Upper lobe of right lung (tissue), 1 donor: ENCODE measurements around the gene GOLGA3. TPM values are rescaled to one million over a fixed set of nuclear protein-coding genes. Genes with fewer than 3 reads are reported as not detected.

ENCODE experiments used
- ATAC-seq: fragments of 200-7000 bp; cut with Tn5 transposase; one replicate; pipeline ENCODE4 v1.9.1; 2020; ENCODE audit warnings: mild to moderate bottlenecking, moderate library complexity
- DNase-seq: peaks from one replicate; pipeline ENCODE4 v3.0.0-alpha.2; 2020
- H3K27ac ChIP-seq: fragments of 200-600 bp; one replicate; pipeline ENCODE4 v1.8.0; 2022
- H3K27me3 ChIP-seq: fragments of 200-600 bp; one replicate; pipeline ENCODE4 v1.8.0; 2022; ENCODE audit warnings: mild to moderate bottlenecking
- H3K36me3 ChIP-seq: fragments of 200-600 bp; one replicate; pipeline ENCODE4 v1.8.0; 2022
- H3K4me1 ChIP-seq: fragments of 200-600 bp; one replicate; pipeline ENCODE4 v1.8.0; 2022
- H3K4me3 ChIP-seq: fragments of 200-600 bp; one replicate; pipeline ENCODE4 v1.8.0; 2022; ENCODE audit warnings: mild to moderate bottlenecking
- H3K9me3 ChIP-seq: fragments of 200-600 bp; one replicate; pipeline ENCODE4 v1.8.0; 2022
- intact Hi-C: fragments of 100-400 bp; cut with DNase I; formaldehyde crosslinking; loops from one replicate; pipeline ENCODE4 v1.11.0; 2022
- total RNA-seq: library from RNA; stranded (reverse); fragmentation: NEBNext Ultra II Directional; extraction: Animal tissue kit (Norgen Biotek cat#: 25700); gene quantifications from one replicate; pipeline ENCODE4 v1.2.1, GENCODE V29; 2021
- TF ChIP-seq, protein P1 (sequence below): fragments of 200-600 bp; IDR thresholded peaks from one replicate; pipeline ENCODE4 v1.8.0; 2022; ENCODE audit warnings: antibody characterized with exemption
- donor health status: DM: no; HTN: yes; CAD: no; lungs with severe emphysema.

Gene GOLGA3
- total RNA-seq, 1 donor from 2014 or later, result 65.3 TPM

DNA sequence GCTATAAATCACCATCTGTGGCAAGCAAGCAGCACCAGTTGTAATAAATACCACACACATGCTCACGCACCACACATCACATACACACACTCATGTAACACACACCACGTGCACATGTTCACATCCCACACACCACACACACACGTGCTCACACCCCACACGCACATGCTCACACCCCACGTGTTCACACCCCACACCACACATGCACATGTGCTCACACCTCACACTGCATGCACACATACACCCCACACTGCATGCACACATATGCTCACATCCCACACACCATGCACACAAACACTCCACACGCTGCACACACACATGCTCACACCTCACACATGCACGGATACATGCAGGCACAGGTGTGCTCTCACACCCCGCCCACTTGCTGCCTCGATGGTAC lies 44.1 kb downstream of the GOLGA3 start:
- no peaks in the 10 kb centered on the region for H3K27me3 ChIP-seq
- no peaks in the 10 kb centered on the region for H3K4me1 ChIP-seq
- intact Hi-C loops, result no loop called here
- H3K36me3 ChIP-seq, result peaks cover 88% of the 10 kb centered on the region
- H3K9me3 ChIP-seq, result no peaks in the 10 kb centered on the region
- H3K27ac ChIP-seq, result no peak overlapping the region
- ATAC-seq (peak; percentile 5), DNase-seq (no peak)
- TF ChIP-seq, protein P1, sequence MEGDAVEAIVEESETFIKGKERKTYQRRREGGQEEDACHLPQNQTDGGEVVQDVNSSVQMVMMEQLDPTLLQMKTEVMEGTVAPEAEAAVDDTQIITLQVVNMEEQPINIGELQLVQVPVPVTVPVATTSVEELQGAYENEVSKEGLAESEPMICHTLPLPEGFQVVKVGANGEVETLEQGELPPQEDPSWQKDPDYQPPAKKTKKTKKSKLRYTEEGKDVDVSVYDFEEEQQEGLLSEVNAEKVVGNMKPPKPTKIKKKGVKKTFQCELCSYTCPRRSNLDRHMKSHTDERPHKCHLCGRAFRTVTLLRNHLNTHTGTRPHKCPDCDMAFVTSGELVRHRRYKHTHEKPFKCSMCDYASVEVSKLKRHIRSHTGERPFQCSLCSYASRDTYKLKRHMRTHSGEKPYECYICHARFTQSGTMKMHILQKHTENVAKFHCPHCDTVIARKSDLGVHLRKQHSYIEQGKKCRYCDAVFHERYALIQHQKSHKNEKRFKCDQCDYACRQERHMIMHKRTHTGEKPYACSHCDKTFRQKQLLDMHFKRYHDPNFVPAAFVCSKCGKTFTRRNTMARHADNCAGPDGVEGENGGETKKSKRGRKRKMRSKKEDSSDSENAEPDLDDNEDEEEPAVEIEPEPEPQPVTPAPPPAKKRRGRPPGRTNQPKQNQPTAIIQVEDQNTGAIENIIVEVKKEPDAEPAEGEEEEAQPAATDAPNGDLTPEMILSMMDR, result no peak
- H3K4me3 ChIP-seq, result no peak overlapping the region

DNA sequence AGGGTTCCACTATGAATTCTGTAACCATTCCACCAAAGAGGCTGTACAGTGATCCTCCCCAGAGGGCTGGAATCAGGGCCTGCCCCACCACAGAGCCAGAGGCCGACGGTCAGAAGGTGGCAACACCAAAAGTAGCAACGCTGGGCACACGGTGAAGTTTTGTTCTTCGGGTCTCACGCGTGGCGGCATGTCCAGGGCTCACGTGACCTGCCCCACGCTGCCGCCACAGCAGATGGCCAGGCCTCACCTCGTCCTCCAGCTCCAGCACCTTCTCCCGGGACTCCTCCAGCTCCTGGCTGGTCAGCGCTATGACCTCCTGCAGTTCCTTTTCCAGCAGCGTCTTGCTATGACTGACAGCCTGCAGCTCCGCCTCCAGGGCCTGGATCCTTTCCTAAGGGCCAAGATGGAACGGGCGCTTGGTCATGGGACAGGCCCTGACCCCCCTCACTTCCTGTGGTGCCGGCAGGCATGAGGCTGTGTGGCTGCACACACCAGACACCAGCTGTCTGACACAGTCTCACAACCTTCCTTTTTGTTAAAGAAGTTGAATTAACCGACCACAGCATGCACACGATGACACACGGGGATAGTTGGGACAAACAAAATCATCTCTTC lies 44.6 kb downstream of the GOLGA3 start:
- Histone ChIP-seq H3K27ac (no peak overlapping the region), H3K36me3 (peaks cover 83% of the 10 kb centered on the region), H3K4me3 (no peak overlapping the region), H3K4me1 (no peaks in the 10 kb centered on the region), H3K9me3 (no peaks in the 10 kb centered on the region), H3K27me3 (no peaks in the 10 kb centered on the region)
- TF ChIP-seq, protein P1, result no peak
- intact Hi-C loops, result no loop called here
- peak; percentile 47 for ATAC-seq
- DNase-seq, result no peak

DNA sequence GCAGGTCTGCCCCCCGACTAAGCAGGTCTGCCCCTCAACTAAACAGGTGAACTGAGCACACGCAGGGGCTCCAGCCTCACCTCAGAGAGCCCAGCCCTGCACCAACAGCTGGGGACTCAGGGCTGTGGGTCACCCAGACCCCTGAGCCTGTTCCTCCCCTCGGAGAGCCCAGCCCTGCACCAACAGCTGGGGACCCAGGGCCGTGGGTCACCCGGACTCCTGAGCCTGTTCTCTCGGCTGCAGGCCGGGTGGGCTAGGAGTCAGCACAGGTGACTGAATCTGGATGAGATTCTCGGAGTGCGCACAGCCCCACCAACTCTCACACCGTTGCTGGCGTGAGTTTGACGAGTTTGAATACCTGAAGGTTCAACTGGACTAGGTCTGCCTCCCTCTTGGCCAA lies 46.7 kb downstream of the GOLGA3 start:
- H3K27ac ChIP-seq, result no peak overlapping the region
- intact Hi-C loops, result no loop called here
- H3K36me3 ChIP-seq, result peaks cover 89% of the 10 kb centered on the region
- TF ChIP-seq, protein P1, result no peak
- no peak for ATAC-seq
- H3K4me3 ChIP-seq, result no peak overlapping the region
- H3K27me3 ChIP-seq, result no peaks in the 10 kb centered on the region
- DNase-seq, result no peak
- H3K9me3 ChIP-seq, result no peaks in the 10 kb centered on the region
- H3K4me1 ChIP-seq, result no peaks in the 10 kb centered on the region

DNA sequence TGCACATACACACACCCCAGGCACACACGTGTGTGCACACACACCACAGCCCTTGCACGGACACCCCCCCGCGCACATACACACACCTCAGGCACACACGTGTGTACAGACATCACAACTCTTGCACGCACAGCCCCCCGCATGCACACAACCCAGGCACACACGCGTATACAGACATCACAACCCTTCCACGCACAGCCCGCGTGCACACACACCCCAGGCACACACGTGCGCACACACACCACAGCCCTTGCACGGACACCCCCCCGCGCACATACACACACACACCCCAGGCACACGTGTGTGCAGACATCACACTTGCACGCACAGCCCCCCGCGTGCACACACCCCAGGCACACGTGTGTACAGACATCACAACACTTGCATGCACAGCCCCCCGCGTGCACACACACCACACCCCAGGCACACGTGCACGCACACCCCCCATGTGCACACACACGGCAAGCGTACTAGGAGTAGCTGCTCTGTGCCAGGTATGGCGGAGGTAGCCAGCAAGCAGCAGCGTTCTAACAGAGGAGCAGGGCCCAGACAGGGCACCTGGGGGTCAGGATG lies 48.8 kb downstream of the GOLGA3 start:
- peak; percentile 11 for ATAC-seq
- DNase-seq, result no peak
- no peak overlapping the region for H3K4me3 ChIP-seq
- intact Hi-C loops, result no loop called here
- H3K27me3 ChIP-seq, result no peaks in the 10 kb centered on the region
- H3K9me3 ChIP-seq, result no peaks in the 10 kb centered on the region
- no peak overlapping the region for H3K27ac ChIP-seq
- no peaks in the 10 kb centered on the region for H3K4me1 ChIP-seq
- TF ChIP-seq, protein P1, result no peak
- peaks cover 87% of the 10 kb centered on the region for H3K36me3 ChIP-seq

DNA sequence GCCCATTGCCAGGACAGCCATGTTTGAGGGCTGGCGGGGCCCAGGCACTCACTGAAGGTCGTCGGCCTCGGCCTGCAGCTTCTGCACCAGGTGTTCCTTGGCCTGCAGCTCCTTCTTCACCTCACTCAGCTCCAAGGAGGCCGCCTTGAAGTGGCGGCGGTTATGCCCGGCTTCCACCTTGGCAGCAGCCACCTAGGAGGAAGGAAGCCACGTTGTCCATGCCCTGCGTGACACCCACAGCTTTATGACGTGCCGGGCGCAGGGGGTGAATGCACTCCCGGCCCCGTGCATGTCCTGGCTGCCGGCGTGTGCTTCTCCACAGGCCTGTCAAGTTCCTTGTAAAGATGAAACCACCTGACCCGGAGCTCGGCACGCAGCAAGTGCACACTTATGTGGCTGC lies 51.1 kb downstream of the GOLGA3 start:
- no peak overlapping the region for H3K27ac ChIP-seq
- DNase-seq, result no peak

More for the DNA sequence above, 51.1 kb downstream of the GOLGA3 start:
- Histone ChIP-seq H3K27me3 (no peaks in the 10 kb centered on the region), H3K4me1 (no peaks in the 10 kb centered on the region), H3K36me3 (peaks cover 87% of the 10 kb centered on the region), H3K4me3 (no peak overlapping the region), H3K9me3 (no peaks in the 10 kb centered on the region)
- intact Hi-C loops, result no loop called here
- TF ChIP-seq, protein P1, result no peak
- ATAC-seq, result no peak
